H1 (cell line): ENCODE data around the gene BCAR1. TPM values are rescaled to one million over a fixed set of nuclear protein-coding genes. Genes with fewer than 3 reads are reported as not detected.

Experiments
- ASH2L ChIP-seq: fragments of 200-600, 300-600 bp; sonication (generic); IDR thresholded peaks from one replicate; pipeline ENCODE4 v1.7.1; 2017; ENCODE audit warnings: low read length
- POU5F1 ChIP-seq: IDR thresholded peaks from 2 replicates; pipeline ENCODE4 v1.6.1; 2011; ENCODE audit warnings: low read depth, mild to moderate bottlenecking, low read length, moderate library complexity
- polyA plus RNA-seq, 7 experiments: library from polyadenylated mRNA; depleted of rRNA in 3 of 7; stranded (reverse) in 5 of 7; unstranded in 2 of 7; fragments of >200 nt in 5 of 7; fragments of 200-250 nt in 2 of 7; gene quantifications; 1 replicate in 5 of 7; 2 replicates in 1 of 7; 4 replicates in 1 of 7; pipeline versions ENCODE4 v1.2.1 to v1.2.3, GENCODE V29; 2011 to 2013; ENCODE audit warnings: missing spikeins in 2 of 7, mixed read lengths in 2 of 7
- total RNA-seq: library from RNA; stranded (reverse); fragmentation: NEBNext Ultra II Directional; extraction: Animal tissue kit (Norgen Biotek cat#: 25700); gene quantifications from 2 replicates; pipeline ENCODE4 v1.2.1, GENCODE V29; 2021

BCAR1 gene
- total and polyA plus RNA-seq, 2 of the 8 experiments (the other 6 are each of a cell fraction or from before 2014, with no cell fraction given): 59.8 to 105 TPM

GRCh38 chr16:75192606-75193264 lies 58.7 kb downstream of the BCAR1 start (continued):
- no peak for TF ChIP-seq ASH2L
- no peak for TF ChIP-seq POU5F1
- TF ChIP-seq, all 59 proteins: peak for 0
